Esophagus muscularis mucosa (tissue), 4 donors: ENCODE measurements around the gene FRY. TPM values are rescaled to one million over a fixed set of nuclear protein-coding genes. Genes with fewer than 3 reads are reported as not detected.

Experiments
- DNase-seq: peaks from one replicate; pipeline ENCODE4 v3.0.0-alpha.2; 2017; ENCODE audit errors: extremely low spot score
- H3K27ac ChIP-seq, 4 donors: fragments of 200-600 bp; sonication (generic); replicated peaks in 1 of 4; 1 replicate in 3 of 4; 2 replicates in 1 of 4; pipeline ENCODE4 v1.5.1; 2016 to 2019; ENCODE audit warnings: mild to moderate bottlenecking in 1 of 4
- H3K27me3 ChIP-seq, 4 donors: fragments of 200-600 bp; sonication (generic); one replicate each; pipeline versions ENCODE4 v1.5.1 to v1.6.0; 2016 to 2019
- H3K36me3 ChIP-seq, 4 donors: fragments of 200-600 bp; sonication (generic); one replicate each; pipeline ENCODE4 v1.5.1; 2016 to 2019
- H3K4me1 ChIP-seq, 4 donors: fragments of 200-600 bp; sonication (generic); one replicate each; pipeline ENCODE4 v1.5.1; 2016 to 2019
- H3K4me3 ChIP-seq, 4 donors: fragments of 200-600 bp; sonication (generic); 1 replicate in 2 of 4; 2 replicates in 2 of 4; pipeline ENCODE4 v1.5.1; 2016 to 2019; ENCODE audit warnings: mild to moderate bottlenecking in 4 of 4, moderate library complexity in 1 of 4
- H3K9me3 ChIP-seq, 4 donors: fragments of 200-600 bp; sonication (generic); 1 replicate in 3 of 4; 2 replicates in 1 of 4; pipeline ENCODE4 v1.5.1; 2016 to 2019
- CTCF ChIP-seq, 3 experiments: fragments of 200-600 bp in 2 of 3; fragments of 450-650 bp in 1 of 3; sonication (generic) in 2 of 3; IDR thresholded peaks; one replicate each; pipeline ENCODE4 v1.5.1; 2017 to 2019; ENCODE audit warnings: antibody characterized with exemption in 3 of 3, mild to moderate bottlenecking in 2 of 3, moderate library complexity in 1 of 3
- EP300 ChIP-seq: sonication (generic); formaldehyde crosslinking; IDR thresholded peaks from one replicate; pipeline ENCODE4 v1.6.1; 2017; ENCODE audit warnings: antibody characterized with exemption
- POLR2A ChIP-seq: fragments of 450-650 bp; IDR thresholded peaks from one replicate; pipeline ENCODE4 v1.6.1; 2017; ENCODE audit warnings: antibody characterized with exemption, moderate library complexity, mild to moderate bottlenecking, low read depth
- POLR2AphosphoS5 ChIP-seq, 2 donors: sonication (generic); formaldehyde crosslinking; IDR thresholded peaks; one replicate each; pipeline ENCODE4 v1.6.1; 2017; ENCODE audit warnings: antibody characterized with exemption in 2 of 2
- WGBS: methylation state at CpG from one replicate; pipeline ENCODE4 v1.1.5; 2018; 5-methylcytosine and 5-hydroxymethylcytosine counted together
- intact Hi-C: fragments of 100-400 bp; cut with DNase I; formaldehyde crosslinking; loops from one replicate; pipeline ENCODE4 v1.15.1; 2023
- total RNA-seq, 4 donors: library from RNA; depleted of rRNA; stranded (reverse); fragments of >200 nt; gene quantifications; one replicate each; pipeline versions ENCODE4 v1.1.0 to v1.2.1, GENCODE V29; 2016

Gene FRY
- total RNA-seq, 4 donors from 2014 or later: 104 to 276 (median 135) TPM

- H3K4me3 ChIP-seq: no peak overlapping the region
- intact Hi-C loops: no loop called here
- TF ChIP-seq POLR2AphosphoS5 (IDR thresholded peaks at IDR 0.05): no peak
- no peak for TF ChIP-seq CTCF (IDR thresholded peaks at IDR 0.05)
- no peak for TF ChIP-seq EP300
- TF ChIP-seq POLR2A: no peak
- H3K9me3 ChIP-seq: no peaks in the 10 kb centered on the region
- H3K27ac ChIP-seq: no peak overlapping the region
- peaks cover 2 to 10% (median 4%) of the 10 kb centered on the region in 4 donors for H3K4me1 ChIP-seq
- H3K36me3 ChIP-seq: no peaks in the 10 kb centered on the region
- DNase-seq: no peak
- WGBS: 81% methylated on average over 5 of the region's 5 CpGs
- H3K27me3 ChIP-seq: no peaks in the 10 kb centered on the region
Measured at GRCh38 chr13:32114284-32114950, 82.8 kb downstream of the FRY start.

- no peaks in the 10 kb centered on the region for H3K36me3 ChIP-seq
- no peaks in the 10 kb centered on the region for H3K27me3 ChIP-seq
- peaks cover 3 to 17% (median 10%) of the 10 kb centered on the region in 4 donors for H3K4me1 ChIP-seq
- intact Hi-C loops: no loop called here
- no peak for DNase-seq
- 69% methylated on average over 2 of the region's 2 CpGs for WGBS
- H3K4me3 ChIP-seq: no peak overlapping the region
- no peak for TF ChIP-seq CTCF (IDR thresholded peaks at IDR 0.05)
- no peak for TF ChIP-seq POLR2AphosphoS5 (IDR thresholded peaks at IDR 0.05)
- no peak for TF ChIP-seq POLR2A
- TF ChIP-seq EP300: no peak
- H3K27ac ChIP-seq: no peak overlapping the region
- no peaks in the 10 kb centered on the region for H3K9me3 ChIP-seq
Measured at GRCh38 chr13:32115066-32115465, 83.5 kb downstream of the FRY start.

GRCh38 chr13:32116210-32116609, 84.6 kb downstream of the FRY start:
- H3K36me3 ChIP-seq: no peaks in the 10 kb centered on the region
- intact Hi-C loops: no loop called here
- H3K4me1 ChIP-seq: peaks cover 3 to 20% (median 11%) of the 10 kb centered on the region in 4 donors
- H3K27me3 ChIP-seq: no peaks in the 10 kb centered on the region
- H3K4me3 ChIP-seq: no peak overlapping the region
- DNase-seq: no peak
- TF ChIP-seq POLR2AphosphoS5 (IDR thresholded peaks at IDR 0.05): no peak
- no peak for TF ChIP-seq EP300
- no peak for TF ChIP-seq CTCF (IDR thresholded peaks at IDR 0.05)
- TF ChIP-seq POLR2A: no peak
- no peaks in the 10 kb centered on the region for H3K9me3 ChIP-seq
- no peak overlapping the region for H3K27ac ChIP-seq
- WGBS: 79% methylated on average over 5 of the region's 5 CpGs

- Histone ChIP-seq H3K4me3 (no peak overlapping the region), H3K9me3 (no peaks in the 10 kb centered on the region), H3K4me1 (peaks cover 3 to 20% (median 11%) of the 10 kb centered on the region in 4 donors), H3K36me3 (no peaks in the 10 kb centered on the region), H3K27ac (no peak overlapping the region), H3K27me3 (no peaks in the 10 kb centered on the region)
- TF ChIP-seq POLR2AphosphoS5 (IDR thresholded peaks at IDR 0.05) (no peak), POLR2A (no peak), EP300 (no peak), CTCF (IDR thresholded peaks at IDR 0.05) (no peak)
- intact Hi-C loops: no loop called here
- DNase-seq: no peak
- 85% methylated on average over 3 of the region's 3 CpGs for WGBS
Measured at GRCh38 chr13:32117001-32117400, 85.4 kb downstream of the FRY start.

GRCh38 chr13:32117701-32118100, 86.1 kb downstream of the FRY start:
- Histone ChIP-seq H3K4me3 (no peak overlapping the region), H3K27me3 (no peaks in the 10 kb centered on the region), H3K9me3 (peaks cover 0 to 6% (median 0%) of the 10 kb centered on the region in 4 donors), H3K4me1 (peaks cover 3 to 20% (median 11%) of the 10 kb centered on the region in 4 donors), H3K27ac (no peak overlapping the region), H3K36me3 (peaks cover 0 to 3% (median 0%) of the 10 kb centered on the region in 4 donors)
- no peak for DNase-seq
- intact Hi-C loops: no loop called here
- 75% methylated on average over 6 of the region's 6 CpGs for WGBS
- peak in 1 of 2 donors; percentile 5 for TF ChIP-seq POLR2AphosphoS5 (IDR thresholded peaks at IDR 0.05)
- no peak for TF ChIP-seq POLR2A
